Stimulated activated CD8-positive, alpha-beta memory T cell treated with anti-CD3 and anti-CD28 coated beads, Interleukin-2, amount 100 ng/mL, for 1 hour (primary cell): Measurements from ENCODE around the gene ACTL10.
A peak's percentile ranks its signal among the peaks of the same experiment; 100 is the strongest.

Source experiments
- DNase-seq, 2 donors: peaks; one replicate each; pipeline ENCODE4 v3.0.0-alpha.2; 2020; ENCODE audit warnings: low read depth in 2 of 2

The ACTL10 gene

DNA sequence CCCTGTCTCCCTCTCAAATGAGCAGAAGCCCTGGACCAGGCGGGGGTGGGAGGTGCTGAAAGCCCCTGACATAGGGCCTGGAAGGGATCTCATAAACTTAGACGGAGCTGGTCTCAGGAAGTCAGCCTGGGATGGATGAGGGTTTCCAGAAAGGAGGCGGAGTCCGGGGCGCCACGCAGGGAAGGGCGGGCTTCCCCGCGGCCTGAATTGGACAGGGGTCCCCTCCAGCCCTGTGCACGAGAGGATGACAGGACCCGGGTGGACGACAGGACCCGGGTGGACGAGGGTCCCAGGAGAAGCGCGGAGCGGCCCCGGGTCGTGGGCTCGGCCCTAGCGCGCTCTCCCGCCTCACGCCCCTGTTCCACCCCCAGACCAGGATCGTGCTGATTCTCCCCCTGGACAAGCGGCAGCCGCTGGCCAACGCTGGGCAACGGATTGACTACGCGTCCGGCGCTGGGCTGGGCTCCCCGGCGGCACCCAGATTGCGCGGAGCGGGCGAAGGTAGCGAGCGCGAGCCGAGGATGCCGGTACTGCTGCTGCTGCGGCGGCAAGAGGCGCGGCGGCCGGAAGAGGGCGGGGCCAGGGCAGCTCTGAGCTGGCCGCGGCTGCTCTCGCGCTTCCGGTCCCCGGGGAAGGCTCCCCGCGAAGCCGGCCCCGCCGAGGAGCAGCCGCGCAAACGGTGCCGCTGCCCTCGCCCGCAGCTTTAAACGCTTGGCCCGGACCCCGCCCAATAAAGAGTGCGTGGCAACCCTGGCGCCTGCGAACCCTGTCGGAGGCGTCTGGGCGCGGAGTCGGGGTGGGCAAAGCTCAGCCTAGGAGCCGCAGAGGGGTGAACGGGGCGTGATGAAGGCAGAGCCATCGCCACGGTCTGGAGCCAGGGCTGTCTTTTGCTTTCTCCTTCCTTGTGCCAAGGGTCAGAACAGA lies 3.3 kb upstream of the ACTL10 start:
- peak; percentile 63 to 67 for DNase-seq

DNA sequence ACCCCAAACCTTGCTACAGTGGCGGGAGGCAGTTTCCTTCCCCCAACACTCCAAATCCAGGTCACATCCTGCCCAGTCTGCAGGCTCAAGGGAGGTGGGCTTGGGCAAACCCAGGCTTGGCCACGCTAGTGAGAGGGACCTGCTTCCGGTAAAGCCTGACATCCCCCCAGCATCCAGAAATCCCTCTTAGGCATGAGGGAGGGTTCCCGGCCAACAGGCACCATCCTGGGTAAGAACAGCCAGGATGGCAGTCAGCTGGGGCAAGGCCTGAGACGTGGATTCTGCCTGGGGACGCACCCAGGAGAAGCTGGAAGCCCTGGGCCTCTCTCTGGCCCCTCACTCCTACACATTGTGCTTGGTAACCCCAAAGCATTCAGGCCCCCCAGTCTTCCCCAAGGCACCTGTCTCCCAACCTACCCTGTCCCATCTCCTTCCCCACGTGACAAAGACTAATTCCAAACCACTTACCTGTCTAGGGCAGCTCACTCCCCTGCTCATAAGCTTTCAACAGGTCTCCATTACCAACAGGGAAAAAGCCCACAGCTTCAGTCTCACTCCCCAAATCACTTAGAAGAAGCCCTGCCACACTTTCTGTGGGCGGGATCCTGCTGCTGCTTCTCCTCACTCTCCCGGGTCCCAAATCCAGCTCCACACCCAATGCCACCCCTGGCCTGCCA lies 2.5 kb upstream of the ACTL10 start:
- DNase-seq = no peak

DNA sequence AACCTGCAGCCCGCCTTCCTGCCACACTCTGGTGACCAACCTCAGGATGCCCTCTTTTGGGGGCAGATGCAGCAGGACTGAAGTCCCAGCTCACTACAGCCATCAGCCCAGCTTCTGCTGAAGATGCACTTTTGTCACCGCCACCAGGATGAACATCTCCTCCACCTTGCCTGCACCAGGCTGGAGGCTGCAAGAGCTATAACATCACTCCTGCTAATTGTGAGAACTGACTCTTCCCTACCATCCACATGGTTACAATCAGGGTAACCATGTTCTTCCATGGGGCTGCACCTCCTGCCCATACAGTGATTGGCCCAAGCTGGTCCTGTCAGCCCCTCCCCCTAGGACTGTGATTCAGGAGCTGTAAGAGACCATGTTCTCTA lies 2.0 kb upstream of the ACTL10 start:
- DNase-seq = no peak

DNA sequence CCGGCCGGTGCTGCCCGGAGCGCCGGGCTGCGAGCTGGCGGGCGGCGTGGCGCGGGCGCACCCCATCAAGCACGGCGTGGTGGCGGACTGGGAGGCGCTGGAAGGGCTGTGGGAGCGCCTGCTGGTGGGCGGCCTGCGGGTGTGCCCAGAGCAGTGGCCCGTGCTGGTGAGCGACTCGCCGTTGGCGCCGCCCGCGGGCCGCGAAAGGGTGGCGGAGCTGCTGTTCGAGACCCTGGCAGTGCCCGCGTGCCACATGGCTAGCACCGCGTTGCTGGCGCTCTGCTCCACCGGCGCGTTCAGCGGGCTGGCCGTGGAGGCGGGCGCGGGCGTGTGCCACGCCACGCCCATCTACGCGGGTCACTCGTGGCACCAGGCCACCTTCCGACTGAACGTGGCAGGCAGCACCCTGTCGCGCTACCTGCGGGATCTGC lies 517 bp downstream of the ACTL10 start:
- DNase-seq = no peak

DNA sequence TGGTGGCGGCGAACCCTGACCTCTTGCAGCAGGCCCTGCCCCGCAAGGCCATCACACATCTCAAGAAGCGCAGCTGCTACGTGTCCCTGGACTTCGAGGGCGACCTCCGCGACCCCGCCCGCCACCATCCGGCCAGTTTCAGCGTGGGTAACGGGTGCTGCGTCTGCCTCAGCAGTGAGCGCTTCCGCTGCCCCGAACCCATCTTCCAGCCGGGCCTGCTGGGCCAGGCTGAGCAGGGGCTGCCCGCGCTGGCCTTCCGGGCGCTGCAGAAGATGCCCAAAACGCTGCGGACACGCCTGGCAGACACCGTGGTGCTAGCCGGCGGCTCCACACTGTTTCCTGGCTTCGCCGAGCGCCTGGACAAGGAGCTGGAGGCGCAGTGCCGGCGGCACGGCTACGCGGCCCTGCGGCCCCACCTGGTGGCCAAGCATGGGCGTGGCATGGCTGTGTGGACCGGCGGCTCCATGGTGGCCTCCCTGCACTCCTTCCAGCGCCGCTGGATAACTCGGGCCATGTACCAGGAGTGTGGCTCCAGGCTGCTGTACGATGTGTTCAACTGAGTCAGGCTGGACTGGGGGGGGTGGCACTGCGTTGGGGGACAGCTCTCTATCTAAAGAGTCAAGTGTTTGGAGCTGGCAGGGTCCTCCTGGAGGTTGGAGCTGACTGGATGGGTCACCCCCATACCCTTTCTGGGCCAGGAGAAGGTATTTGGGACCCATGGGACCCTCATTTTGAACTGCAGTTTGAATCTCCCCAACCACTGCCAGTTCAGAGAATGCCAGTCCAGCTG lies 1.1 kb downstream of the ACTL10 start:
- DNase-seq = peak; percentile 60 to 62

DNA sequence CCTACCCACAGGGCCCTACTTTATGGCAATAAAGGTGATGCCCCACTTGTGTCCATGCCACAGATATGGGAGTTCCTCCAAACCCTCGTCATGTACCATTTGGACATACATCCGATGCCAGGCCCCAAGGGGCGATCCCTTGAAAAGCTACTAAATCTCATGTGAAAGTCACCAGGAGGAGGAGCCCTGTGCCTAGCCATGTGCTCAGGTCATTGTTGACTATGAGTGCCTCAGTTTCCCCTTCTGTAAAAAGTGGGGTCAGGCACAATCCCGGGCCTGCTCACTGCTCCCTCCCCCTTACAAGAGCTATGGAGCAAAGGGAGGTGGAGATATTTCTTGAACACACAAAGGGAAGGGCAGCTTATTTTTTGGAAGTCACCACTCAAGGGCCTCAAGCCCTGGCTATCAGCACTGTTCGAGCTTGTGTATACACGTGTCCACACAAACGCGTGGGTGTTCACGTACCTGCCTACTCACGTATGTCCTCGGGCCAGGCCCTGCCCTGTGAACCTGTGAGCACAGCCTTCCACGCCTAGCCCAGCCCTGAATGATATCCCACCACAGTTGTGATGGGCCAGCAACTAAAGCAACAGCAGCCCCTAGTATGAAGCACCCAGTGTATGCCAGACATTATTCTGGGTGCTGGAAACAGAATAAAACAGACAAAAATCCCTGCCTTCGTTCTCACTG lies 1.9 kb downstream of the ACTL10 start:
- no peak for DNase-seq

DNA sequence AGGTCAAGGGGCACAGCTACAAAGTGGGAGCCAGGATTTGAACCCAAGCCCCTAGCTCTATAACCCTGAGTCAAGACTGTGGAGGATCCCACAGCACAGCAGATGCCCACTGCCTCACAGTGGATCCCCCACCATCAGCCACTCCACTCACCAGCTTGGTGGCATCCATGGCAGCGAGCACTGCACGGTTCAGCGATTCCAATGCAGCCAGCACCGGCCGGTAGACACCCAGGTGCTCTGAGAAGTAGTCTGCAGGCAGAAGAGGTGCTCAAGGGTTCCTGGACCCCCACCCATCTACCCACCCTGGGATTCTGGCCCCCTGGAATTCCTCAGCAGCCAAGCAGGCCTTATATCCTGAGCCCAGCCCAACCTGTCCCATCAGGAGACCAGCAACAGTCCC lies 2.5 kb downstream of the ACTL10 start:
- DNase-seq = no peak

DNA sequence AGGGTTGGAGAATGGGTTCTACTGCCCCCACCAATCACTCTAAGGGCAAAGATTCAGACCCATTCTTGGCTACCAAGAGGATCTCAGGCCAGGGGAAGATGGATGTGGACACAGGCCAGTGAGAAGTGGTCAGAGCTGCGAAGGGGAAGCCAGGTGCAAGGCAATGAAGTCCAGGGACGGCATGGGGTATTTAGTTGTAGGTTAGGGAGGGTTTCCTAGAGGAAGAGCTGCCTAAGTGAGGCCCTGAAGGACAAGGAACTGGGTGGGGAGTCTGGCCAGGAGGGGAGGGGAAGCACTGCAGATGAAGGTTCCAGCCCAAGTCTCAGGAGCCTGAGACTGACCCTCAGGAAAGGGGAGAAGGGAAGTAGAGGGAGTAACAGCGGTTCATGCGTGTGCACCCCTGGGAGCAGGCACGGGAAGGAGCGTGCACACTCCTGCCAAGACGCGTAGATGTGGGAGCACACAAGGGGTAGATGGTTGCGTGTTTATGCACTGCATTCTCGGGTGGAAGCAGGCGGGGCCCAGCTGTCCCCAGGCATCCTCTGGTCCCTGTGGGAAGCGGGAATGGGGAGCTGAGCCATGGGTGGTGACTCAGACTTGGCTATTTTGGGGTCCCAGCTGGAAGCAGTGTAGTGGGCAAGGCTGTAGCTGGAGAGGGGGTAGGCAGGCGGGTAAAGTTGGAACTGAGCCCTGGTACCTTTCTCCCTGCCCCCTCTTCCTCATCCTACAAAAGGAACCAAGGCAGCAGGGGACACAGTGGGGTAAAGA lies 3.3 kb downstream of the ACTL10 start:
- no peak for DNase-seq

DNA sequence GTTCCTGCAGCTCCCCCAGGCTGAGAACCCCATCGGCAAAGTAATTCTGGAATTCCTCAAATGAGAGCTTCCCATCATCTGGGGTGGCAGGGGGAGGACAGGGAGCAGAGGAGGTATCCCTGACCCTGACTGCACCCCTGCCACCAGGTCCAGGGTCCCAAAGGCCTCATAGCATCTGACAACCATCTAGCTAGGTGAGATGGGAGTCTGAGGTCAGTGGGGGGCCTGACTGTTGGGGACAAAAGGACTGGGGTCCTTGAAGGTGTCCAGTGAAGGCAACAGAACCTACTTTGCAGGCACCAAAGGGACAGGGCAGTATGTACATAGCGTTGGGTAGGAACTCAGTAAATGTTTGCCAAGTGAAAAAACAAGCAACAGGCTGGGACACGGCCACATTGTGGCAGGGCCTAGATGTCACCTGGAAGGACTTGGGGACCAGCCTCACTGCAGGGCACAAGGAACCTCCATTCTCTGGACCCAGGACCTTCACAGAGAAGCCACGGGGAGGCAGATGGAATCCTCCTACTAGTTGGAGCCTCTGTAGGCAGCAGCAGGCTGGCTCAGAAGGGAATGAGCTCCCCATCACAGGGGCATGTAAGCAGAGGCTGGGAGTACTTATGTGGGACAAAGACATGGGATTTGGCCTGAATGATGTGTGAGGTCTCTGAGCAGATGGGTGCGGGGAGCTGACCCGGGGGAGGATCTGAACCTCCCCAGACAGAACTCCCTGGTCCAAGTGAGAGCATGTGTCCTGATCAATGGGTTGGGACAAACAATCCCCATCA lies 4.2 kb downstream of the ACTL10 start:
- DNase-seq = no peak

DNA sequence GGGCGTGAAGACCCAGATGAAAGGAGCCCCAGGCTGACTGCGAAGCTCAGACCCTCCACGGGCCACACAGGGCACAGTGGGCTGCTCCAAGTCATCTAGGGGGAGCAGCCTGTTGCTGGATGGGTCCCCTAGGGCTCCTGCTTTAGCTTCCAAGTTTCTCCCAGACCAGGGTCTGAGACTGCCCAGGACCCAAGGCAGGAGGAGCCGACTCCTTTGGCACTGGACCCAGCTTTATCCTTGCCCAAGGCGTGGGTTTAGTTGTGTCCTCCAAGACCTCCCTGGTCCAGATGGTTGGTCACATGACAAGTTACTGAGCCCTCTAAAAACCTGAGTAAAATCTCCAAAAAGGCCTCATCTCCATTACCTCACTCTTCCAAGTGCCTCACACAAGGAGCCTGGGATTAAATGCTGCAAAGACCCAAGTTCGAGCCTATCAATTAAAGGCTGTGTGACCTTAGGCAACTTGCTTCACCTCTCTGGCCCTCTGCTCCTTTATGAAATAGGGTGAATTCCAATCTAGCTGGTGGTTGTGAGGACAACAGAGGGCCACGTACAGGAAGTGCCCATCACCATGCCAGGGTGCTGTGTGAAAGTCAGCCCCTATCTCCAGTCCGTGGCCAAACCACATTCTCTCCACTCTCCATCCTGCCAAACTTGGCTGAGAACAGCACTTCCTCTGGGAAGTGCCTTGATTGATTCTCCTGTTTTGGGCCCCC lies 5.0 kb downstream of the ACTL10 start:
- no peak for DNase-seq

DNA sequence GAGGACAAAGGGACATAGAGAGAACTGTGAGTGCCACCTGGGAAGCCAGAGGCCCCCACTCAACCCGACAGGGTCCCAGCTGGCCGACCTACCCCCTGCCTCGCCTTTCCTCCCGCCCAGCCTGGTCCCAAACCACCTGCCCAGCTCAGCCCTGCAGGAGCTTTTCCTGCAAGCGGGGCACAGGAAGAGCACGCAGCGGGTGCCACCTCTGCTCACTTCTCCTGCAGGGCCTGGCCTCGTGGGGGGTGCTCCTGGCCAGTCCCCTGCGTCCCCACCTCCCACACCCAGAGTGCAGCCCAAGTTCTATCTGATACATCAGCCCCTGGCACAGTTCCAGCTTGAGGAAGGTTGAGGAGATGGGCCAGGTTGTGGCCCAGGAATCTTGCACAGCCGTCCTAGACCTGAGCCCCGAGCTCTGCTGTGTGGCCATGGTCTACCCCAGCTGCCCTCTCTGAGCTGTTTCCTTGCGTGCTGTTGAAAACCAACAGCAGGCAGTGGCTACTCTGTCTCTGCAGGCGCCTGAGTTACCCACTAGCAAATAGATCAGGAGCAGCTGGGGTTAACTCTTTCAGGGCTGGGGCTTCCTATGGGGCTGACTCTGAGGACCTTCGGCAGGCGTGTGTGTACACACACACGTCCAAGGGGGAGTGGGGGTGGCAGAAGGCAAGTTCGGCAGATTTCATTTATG lies 5.8 kb downstream of the ACTL10 start:
- DNase-seq = no peak

DNA sequence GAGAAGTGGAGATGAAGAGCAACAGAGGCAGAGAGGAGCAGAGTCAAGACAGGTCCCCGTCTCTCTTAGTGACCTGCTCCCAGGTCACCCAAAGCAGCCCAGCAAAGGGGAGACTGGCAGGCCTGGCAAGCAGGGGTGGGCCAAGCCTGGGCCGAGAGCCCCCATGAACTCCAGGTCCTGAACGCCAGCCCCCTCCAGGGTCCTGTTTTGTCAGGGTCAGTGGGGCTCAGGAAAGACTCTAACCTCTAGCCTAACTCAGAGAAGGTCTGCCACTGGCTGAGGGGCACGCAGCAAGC lies 6.3 kb downstream of the ACTL10 start:
- DNase-seq = no peak

DNA sequence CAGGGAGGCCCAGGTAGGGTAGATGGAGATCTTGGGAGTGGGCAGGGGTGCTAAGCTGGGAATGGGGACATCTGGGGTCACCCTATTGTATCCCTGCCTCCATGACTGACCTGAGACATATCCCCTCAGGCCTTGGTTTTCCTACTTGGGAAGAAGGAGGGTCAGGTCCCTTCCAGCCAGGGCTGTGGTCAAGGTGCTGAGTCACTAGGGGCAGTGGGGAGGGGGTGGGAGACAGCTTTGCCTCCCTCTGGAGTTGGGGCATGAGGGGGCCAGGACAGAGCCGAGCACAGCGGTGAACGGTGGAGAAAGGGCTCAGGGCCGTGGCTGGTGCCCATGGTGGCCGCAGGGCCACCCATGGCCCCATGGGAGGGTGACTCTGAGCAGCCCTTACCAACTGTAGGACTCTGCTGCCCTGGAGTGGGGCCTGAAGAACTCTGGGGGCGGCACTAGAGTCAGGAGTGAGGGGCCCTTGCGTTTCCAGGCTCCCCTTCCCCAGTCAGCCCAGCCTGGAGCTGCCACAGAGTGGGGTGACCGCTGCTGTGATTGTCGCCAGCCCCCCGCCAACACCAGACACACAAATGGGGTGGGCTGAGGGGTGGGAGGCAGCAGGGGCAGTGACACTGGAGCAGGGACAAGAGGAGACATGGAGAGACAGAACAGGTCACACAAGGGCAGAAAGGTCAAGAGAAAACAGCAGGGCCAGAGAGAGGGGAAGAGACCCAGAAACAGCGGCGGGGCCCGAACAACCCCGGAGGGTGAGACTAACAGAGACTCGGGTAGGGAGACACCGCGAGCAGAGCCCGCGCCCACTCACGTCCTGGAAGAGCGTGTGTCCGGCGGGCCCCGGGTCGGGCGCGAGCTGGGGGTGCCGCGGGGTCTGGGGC lies 6.9 kb downstream of the ACTL10 start:
- DNase-seq = no peak

DNA sequence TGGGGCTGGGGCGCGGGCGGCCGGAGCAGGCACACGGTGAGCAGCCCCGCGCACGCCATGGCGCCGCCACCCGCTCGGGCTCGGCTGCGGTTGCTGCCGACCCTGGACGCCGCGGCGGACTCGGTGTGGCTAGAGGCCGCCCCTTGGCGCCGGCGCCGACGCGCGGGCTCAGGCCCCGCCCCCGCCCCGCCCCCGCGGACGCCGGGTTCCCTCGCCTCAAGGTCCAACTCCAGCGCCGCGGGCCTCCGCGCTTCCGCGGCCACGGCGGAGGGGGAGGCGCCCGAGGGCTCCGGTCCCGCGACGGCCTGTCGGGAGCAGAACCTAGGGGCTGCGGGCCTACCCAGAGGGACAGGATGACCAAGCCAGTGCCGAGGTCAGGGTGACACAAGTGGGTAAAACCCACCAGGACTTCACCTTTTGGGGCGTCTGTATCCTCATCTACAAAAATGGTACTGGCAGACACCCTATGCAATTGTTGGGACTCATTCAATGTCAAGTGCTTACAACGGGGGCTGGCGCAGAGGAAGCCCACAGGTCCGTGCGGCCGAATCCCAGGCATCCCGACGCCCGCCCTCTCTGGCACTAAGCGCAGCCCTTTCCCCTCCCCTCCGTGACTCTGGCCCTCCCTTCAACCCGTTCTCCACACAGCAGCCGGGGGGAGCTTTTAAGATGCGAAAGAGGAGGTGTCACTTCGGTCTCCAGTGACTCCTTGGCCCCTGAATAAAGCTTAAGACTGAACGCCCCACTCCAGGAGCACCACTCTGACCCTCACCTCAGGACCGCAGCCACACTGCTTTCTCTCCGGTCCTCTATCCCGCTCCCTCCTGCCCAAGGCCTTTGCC lies 7.8 kb downstream of the ACTL10 start, which contains the start of gene NECAB3:
TSS of gene NECAB3 (minus strand) at position 135 of the 842 bp plus-strand sequence. CDS start at position 59, 76 bp downstream.
- DNase-seq = no peak

DNA sequence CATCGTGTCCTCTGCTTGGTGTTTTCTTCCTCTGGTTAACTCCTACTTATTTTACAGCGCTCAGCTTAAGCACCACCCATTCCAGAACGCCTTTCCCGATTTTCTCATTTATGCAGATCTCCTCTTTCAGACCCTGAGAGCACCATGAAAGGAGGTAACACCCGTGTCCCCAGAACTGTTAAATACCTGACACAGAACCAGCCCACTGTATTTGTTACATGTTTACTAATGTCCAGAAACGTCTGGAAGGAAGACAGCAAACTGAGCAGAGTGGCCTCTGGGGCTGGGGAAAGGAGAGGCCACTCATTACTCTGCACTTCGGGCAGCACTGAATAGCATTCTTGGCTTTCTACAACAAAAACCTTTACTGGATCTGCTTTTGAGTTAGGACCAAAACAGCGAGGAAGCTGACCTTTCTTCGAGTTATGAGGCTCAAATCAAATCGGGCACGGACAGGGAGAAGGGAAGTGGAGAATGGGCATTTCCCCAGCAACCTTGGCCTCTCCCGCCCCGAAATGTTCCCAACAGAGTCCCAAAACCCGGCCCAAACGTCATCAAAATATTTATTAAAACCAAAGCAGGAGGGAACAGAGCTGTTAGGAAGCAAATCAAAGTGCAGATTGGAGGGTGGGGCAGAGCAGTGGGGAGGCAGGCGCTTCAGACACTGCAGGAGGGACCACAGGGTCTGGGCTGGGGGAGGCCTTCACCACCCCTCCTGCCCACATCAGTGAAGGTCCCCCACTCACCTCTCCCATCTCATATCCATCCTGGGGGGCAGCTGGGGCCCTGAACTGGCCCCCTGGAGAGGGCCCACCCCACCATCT lies 8.6 kb downstream of the ACTL10 start:
- DNase-seq = no peak

DNA sequence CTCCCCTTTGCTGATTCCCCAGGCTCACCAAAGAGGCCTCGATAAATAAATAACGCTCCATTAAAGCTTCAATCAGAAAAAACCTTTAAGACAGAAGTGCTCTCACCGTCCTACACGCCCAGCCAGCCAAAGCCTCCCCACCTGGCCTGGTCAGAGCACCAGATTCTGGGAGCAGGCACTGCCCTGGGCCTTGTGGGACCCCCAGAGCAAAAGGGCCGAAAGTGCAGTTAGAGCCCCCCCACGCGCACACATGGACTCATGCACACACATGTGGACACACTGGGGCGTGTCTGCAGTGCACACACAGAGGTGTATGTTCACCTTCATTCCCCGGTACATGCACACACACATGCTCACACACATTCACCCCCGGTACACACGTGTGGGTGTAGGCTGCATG lies 9.4 kb downstream of the ACTL10 start:
- no peak for DNase-seq
